GM10266 (cell line): ENCODE data around the gene SMARCD2.

Experiments
- DNase-seq: peaks from one replicate; pipeline ENCODE4 v3.0.0; 2012; ENCODE audit errors: extremely low spot score
- CTCF ChIP-seq: IDR thresholded peaks from 2 replicates; pipeline ENCODE4 v1.5.1; 2012; ENCODE audit warnings: mild to moderate bottlenecking, low read depth; ENCODE audit not compliant: control insufficient read depth, insufficient read depth; ENCODE audit errors: missing control alignments

SMARCD2 gene

GRCh38 chr17:63834431-63835166, 7.9 kb downstream of the SMARCD2 start:
- peak; percentile 62 for DNase-seq
- TF ChIP-seq CTCF: peak; percentile 65

GRCh38 chr17:63833741-63834373, 8.6 kb downstream of the SMARCD2 start:
- no peak for DNase-seq
- no peak for TF ChIP-seq CTCF

- TF ChIP-seq CTCF: no peak
- no peak for DNase-seq
Observed at GRCh38 chr17:63833026-63833740, 9.3 kb downstream of the SMARCD2 start.

- no peak for DNase-seq
- TF ChIP-seq CTCF: no peak
Observed at GRCh38 chr17:63832455-63832854, 10.0 kb downstream of the SMARCD2 start.

GRCh38 chr17:63832014-63832413, 10.5 kb downstream of the SMARCD2 start:
- no peak for DNase-seq

GRCh38 chr17:63831505-63831904, 11.0 kb downstream of the SMARCD2 start:
- DNase-seq: no peak
- TF ChIP-seq CTCF: no peak

More at GRCh38 chr17:63832014-63832413, 10.5 kb downstream of the SMARCD2 start:
- TF ChIP-seq CTCF: no peak
